Omental fat pad (tissue), 4 donors: ENCODE data around the gene KLK6. TPM values are rescaled to one million over a fixed set of nuclear protein-coding genes. Genes with fewer than 3 reads are reported as not detected.

Experiments
- ATAC-seq: fragments of 150-250 bp; one replicate; pipeline ENCODE4 v1.9.1; 2016; ENCODE audit warnings: mild to moderate bottlenecking, moderate library complexity; ENCODE audit not compliant: low FRiP score
- DNase-seq: peaks from one replicate; pipeline ENCODE4 v3.0.0-alpha.2; 2019; ENCODE audit warnings: low spot score
- total RNA-seq, 4 donors: library from RNA; depleted of rRNA; stranded (reverse); fragments of >200 nt; gene quantifications; one replicate each; pipeline ENCODE4 v1.1.0, GENCODE V29; 2016
- TF ChIP-seq, protein P1 (sequence below), 3 donors: fragments of 450-650 bp; IDR thresholded peaks; one replicate each; pipeline ENCODE4 v1.5.1; 2016 to 2017; ENCODE audit warnings: antibody characterized with exemption in 3 of 3, mild to moderate bottlenecking in 3 of 3, moderate library complexity in 2 of 3

Gene KLK6
- total RNA-seq, 4 donors from 2014 or later, result not detected

DNA sequence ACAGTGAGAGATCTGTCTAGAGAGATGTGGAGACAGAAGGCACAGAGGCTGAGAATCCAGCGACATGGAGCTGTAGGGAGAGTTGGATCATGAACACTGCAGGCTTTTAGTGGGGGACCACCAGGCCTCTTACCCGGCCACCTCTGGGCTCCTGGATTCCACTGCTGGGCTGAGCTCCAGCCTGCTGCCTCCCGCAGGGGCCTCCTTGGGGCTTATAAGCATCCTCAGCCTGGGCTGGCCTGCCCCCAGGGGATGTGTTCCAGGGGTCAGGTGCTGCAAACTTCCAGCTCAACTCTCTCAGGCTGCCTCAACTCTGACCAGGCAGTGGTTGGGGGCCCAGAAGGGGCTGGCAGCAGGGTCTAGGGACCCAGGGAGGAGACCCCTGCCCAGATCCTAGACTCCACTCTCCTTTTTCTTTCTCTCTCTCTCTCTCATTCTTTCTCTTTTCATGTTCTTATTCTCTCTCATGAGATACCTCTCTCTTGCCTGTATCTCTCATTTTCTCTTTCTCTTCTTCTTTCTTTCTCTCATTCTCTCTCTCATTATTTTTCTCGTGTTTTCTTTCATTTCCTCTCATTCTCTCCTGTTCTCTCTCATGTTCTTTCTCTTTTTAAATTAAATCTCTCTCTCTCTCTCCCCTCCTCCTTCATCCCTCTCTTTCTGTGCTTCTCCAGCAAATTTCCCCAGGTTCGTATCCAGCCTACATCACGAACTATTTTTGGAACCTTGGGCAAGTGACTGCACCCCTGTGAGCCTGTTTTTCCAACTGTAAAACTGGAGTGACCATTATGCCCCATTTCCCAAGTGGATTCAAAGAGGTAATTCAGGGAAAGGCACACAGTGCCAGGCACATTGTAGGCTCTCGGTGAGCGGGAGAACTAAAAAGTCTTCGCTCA is 57.9 kb downstream of the KLK6 start, which contains the start of gene KLK4:
Gene KLK4, minus strand, starts transcription at position 190 of the 896 bp plus-strand sequence. CDS start 657 bp downstream, outside the sequence.
- ATAC-seq (no peak), DNase-seq (no peak)
- TF ChIP-seq, protein P1, sequence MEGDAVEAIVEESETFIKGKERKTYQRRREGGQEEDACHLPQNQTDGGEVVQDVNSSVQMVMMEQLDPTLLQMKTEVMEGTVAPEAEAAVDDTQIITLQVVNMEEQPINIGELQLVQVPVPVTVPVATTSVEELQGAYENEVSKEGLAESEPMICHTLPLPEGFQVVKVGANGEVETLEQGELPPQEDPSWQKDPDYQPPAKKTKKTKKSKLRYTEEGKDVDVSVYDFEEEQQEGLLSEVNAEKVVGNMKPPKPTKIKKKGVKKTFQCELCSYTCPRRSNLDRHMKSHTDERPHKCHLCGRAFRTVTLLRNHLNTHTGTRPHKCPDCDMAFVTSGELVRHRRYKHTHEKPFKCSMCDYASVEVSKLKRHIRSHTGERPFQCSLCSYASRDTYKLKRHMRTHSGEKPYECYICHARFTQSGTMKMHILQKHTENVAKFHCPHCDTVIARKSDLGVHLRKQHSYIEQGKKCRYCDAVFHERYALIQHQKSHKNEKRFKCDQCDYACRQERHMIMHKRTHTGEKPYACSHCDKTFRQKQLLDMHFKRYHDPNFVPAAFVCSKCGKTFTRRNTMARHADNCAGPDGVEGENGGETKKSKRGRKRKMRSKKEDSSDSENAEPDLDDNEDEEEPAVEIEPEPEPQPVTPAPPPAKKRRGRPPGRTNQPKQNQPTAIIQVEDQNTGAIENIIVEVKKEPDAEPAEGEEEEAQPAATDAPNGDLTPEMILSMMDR (IDR thresholded peaks at IDR 0.05), result no peak

DNA sequence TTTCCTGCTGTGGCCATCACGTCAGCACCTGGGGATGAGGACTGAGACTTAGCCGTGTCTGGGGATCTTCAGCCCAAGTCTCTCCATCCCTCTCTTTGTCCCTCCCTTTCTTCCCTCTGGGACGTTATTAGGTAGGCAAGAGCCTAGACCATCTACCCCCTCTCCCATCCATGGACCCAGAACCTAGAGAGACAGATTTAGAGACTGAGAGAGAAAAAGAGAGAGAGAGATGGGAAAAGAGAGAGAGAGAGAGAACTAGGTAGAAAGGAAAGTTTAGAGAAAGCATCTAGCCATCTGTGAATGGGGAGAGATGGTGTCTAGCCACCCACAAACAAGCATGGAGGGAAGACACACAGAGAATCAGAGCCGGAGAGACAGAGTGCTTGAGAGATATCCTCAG is 58.7 kb downstream of the KLK6 start:
- TF ChIP-seq, protein P1 (IDR thresholded peaks at IDR 0.05), result no peak
- DNase-seq (no peak), ATAC-seq (no peak)

- ATAC-seq (peak; percentile 60), DNase-seq (no peak)
- TF ChIP-seq, protein P1 (IDR thresholded peaks at IDR 0.05), result no peak
Measured at GRCh38 chr19:50909240-50910070, 59.9 kb downstream of the KLK6 start.

Other genes starting within 250 kb of the KLK6 start
- 1 to 10 TPM in 1 of 4 donors, under 1 TPM in 1, not detected in 2; 0.37 to 2.2 TPM for gene SHANK1, start 249.8 kb downstream of the KLK6 start, total RNA-seq
- 10 to 100 TPM; 17.1 to 32.0 (median 21.9) TPM for gene CLEC11A, start 246.2 kb downstream of the KLK6 start, total RNA-seq
- not detected for gene GPR32, start 199.1 kb downstream of the KLK6 start, total RNA-seq
- not detected for gene ACP4, start 179.2 kb downstream of the KLK6 start, total RNA-seq
- gene KLK1, start 145.8 kb downstream of the KLK6 start, total RNA-seq, result 1 to 10 TPM in 3 of 4 donors, not detected in 1; 1.0 to 1.4 (median 1.3) TPM
- gene KLK15, start 136.0 kb downstream of the KLK6 start, total RNA-seq, result not detected
- not detected for gene KLK3, start 114.7 kb downstream of the KLK6 start, total RNA-seq
- gene KLK2, start 96.2 kb downstream of the KLK6 start, total RNA-seq, result not detected
- not detected for gene KLK4, start 58.2 kb downstream of the KLK6 start, total RNA-seq
- gene KLK5, start 16.6 kb downstream of the KLK6 start, total RNA-seq, result 10 to 100 TPM in 1 of 4 donors, 1 to 10 TPM in 2, not detected in 1; 3.3 to 12.2 (median 9.7) TPM
- 10 to 100 TPM in 2 of 4 donors, 1 to 10 TPM in 1, not detected in 1; 3.6 to 61.7 (median 16.6) TPM for gene KLK7, start 14.3 kb upstream of the KLK6 start, total RNA-seq
- gene KLK8, start 32.0 kb upstream of the KLK6 start, total RNA-seq, result 10 to 100 TPM in 1 of 4 donors, 1 to 10 TPM in 2, not detected in 1; 2.8 to 15.0 (median 3.4) TPM
- gene KLK10, start 50.1 kb upstream of the KLK6 start, total RNA-seq, result 10 to 100 TPM in 1 of 4 donors, 1 to 10 TPM in 2, not detected in 1; 1.6 to 14.2 (median 9.8) TPM
- 100 to 1,000 TPM in 1 of 4 donors, 10 to 100 TPM in 2, not detected in 1; 21.6 to 116 (median 34.0) TPM for gene KLK11, start 57.0 kb upstream of the KLK6 start, total RNA-seq
- not detected for gene KLK12, start 65.4 kb upstream of the KLK6 start, total RNA-seq
- gene KLK13, start 95.5 kb upstream of the KLK6 start, total RNA-seq, result not detected
- gene KLK14, start 113.3 kb upstream of the KLK6 start, total RNA-seq, result not detected
- 10 to 100 TPM in 2 of 4 donors, 1 to 10 TPM in 2; 7.1 to 14.2 (median 9.5) TPM for gene CTU1, start 138.8 kb upstream of the KLK6 start, total RNA-seq
- gene SIGLEC9, start 155.3 kb upstream of the KLK6 start, total RNA-seq, result 10 to 100 TPM in 3 of 4 donors, 1 to 10 TPM in 1; 3.5 to 25.0 (median 20.4) TPM
- gene SIGLEC7, start 172.7 kb upstream of the KLK6 start, total RNA-seq, result 10 to 100 TPM in 1 of 4 donors, 1 to 10 TPM in 3; 1.9 to 10.7 (median 6.3) TPM